Measurements from ENCODE around the gene MAOA.

DNA sequence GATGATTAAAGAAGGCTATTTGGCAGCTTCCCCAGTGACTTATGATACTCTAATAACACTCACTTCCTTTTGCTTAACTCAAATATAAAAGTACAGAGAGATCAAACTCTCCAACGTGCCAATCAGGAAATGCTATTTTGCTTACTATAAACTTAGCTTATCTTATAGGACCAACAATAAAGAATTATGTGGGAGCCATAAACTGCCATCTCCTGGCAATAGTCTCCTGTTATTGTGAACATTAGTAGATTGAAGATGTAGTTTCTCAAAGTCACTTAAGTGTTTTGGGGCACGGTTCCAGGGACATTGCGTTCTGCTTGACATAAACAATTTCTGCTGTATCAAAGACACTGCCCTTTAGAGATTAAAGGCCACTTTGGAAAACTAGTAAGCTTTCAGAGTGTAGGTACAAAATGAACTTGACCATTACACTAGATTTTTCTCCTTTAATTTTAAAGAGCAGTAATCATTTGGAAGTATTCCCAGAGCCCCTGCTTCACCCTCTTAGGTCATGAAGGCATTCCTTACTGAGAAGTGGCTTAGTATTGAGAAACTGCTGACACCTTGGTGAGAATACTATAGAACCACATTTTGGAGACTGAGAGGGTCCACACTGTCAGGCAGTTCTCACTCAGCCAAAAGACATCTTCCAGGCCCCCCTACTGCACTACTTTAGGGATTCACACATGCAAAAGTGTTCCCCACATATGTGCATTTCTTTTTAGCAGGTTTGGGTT, 51.9 kb downstream of the MAOA start:
- TF ChIP-seq MEF2A (IDR thresholded peaks at IDR 0.05; ENCODE audit: control insufficient read depth, low read depth, low read length) (no peak), TARDBP (IDR thresholded peaks at IDR 0.05) (no peak), CHD1 (IDR thresholded peaks at IDR 0.05; ENCODE audit: low read length) (no peak), EP300 (IDR thresholded peaks at IDR 0.05; ENCODE audit: low read length) (no peak), CHD2 (IDR thresholded peaks at IDR 0.05; ENCODE audit: low read depth, low read length) (no peak), TEAD4 (IDR thresholded peaks at IDR 0.05; ENCODE audit: low read length) (no peak), TEAD4 (CRISPR knock-in tag; IDR thresholded peaks at IDR 0.05; ENCODE audit: borderline replicate concordance) (no peak), DNMT1 (IDR thresholded peaks at IDR 0.05) (no peak), TFAM (CRISPR knock-in tag; conservative IDR thresholded peaks at IDR 0.05) (no peak), POLR2A (conservative IDR thresholded peaks at IDR 0.05) (no peak), USF2 (CRISPR knock-in tag; IDR thresholded peaks at IDR 0.05) (no peak), MTA1 (IDR thresholded peaks at IDR 0.05; ENCODE audit: borderline replicate concordance) (no peak), ARHGAP35 (IDR thresholded peaks at IDR 0.05; ENCODE audit: partially characterized antibody) (no peak)
- TF ChIP-seq, protein P1, sequence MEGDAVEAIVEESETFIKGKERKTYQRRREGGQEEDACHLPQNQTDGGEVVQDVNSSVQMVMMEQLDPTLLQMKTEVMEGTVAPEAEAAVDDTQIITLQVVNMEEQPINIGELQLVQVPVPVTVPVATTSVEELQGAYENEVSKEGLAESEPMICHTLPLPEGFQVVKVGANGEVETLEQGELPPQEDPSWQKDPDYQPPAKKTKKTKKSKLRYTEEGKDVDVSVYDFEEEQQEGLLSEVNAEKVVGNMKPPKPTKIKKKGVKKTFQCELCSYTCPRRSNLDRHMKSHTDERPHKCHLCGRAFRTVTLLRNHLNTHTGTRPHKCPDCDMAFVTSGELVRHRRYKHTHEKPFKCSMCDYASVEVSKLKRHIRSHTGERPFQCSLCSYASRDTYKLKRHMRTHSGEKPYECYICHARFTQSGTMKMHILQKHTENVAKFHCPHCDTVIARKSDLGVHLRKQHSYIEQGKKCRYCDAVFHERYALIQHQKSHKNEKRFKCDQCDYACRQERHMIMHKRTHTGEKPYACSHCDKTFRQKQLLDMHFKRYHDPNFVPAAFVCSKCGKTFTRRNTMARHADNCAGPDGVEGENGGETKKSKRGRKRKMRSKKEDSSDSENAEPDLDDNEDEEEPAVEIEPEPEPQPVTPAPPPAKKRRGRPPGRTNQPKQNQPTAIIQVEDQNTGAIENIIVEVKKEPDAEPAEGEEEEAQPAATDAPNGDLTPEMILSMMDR (IDR thresholded peaks at IDR 0.05 in 2 of 3, conservative IDR thresholded peaks at IDR 0.05 in 1 of 3; ENCODE audit: insufficient read depth in 2 of 3, low read depth in 1 of 3, low read length in 3 of 3), result no peak
- TF ChIP-seq, protein P2, sequence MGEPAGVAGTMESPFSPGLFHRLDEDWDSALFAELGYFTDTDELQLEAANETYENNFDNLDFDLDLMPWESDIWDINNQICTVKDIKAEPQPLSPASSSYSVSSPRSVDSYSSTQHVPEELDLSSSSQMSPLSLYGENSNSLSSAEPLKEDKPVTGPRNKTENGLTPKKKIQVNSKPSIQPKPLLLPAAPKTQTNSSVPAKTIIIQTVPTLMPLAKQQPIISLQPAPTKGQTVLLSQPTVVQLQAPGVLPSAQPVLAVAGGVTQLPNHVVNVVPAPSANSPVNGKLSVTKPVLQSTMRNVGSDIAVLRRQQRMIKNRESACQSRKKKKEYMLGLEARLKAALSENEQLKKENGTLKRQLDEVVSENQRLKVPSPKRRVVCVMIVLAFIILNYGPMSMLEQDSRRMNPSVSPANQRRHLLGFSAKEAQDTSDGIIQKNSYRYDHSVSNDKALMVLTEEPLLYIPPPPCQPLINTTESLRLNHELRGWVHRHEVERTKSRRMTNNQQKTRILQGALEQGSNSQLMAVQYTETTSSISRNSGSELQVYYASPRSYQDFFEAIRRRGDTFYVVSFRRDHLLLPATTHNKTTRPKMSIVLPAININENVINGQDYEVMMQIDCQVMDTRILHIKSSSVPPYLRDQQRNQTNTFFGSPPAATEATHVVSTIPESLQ (CRISPR knock-in tag; IDR thresholded peaks at IDR 0.05), result no peak
